ENCODE data around the gene EGFL7.
"Not testable (repeated sequence)": the region's sequence is repeated elsewhere in the genome, so short reads cannot be mapped to it uniquely, and the experiment has no call there.

EGFL7 gene

GRCh38 chr9:136700959-136701667, 38.4 kb downstream of the EGFL7 start:
- DNase-seq, result peak in 2 of 4 experiments; percentile 35 to 58

DNA sequence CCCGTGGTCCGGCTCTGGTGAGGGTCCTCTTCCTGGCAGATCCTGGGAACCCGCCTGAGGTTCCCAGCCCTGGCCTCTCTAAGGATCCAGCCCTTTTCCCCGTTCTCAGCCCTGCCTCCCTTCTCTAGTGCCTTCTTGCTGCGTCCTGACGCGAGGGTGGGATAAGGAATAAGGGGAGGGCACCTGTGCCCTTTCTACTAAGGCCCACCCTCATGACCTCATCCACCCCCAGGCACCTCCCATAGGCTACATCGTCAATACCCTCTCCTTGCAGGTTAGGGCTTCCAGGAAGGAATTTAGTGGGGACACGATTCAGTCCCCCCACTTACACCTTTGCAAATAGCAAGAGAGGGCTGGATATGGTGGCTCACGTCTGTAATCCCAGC, 38.9 kb downstream of the EGFL7 start:
- no peak for DNase-seq

DNA sequence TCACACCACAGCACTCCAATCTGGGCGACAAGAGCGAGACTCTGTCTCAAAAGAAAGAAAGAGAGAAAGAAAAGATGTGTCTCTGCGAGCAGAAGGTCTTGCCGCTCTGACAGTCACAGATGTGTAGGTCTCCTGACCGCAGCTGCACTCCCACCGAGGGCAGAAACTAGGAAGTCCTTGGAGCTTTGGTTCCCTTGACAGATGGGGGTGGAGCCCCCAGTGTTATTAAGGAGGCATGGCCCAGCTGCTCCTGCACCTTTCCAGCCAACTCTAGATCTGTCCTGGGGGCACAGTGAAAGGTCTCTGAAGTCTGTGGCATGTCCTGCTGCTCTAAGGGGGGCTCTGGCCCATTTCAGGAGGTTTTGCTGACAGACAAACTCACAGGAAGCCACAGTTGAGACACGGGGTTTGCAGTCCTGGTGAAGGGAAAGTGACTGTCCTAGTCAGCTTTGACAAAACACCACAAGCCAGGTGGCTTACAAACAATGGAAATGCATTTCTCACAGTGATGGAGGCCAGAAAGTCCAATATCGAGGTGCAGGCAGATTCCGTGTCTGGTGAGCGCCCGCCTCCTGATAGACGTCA, 40.7 kb downstream of the EGFL7 start:
- DNase-seq, result no peak

- DNase-seq, result not testable (repeated sequence)
These were observed 42.0 kb downstream of the EGFL7 start for GRCh38 chr9:136704741-136705140.

DNA sequence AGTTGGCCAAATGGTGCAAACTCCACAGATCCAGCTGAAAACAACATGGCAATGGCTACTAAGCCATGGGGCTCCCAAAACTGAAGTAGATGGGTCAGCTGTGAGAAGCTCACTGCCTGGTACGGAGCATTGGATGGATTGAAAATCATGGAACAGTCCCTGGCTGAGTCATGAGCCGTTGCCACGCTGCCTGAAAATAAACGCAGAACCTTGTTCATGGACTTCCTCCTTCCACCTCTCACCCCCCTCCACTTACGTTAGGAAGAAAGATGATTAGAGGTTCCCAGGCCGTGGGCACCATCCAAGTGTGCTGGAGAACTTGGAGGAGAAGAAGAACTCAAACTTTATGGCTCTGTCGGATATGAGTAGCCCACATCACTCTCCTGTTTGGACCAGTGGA, 42.8 kb downstream of the EGFL7 start:
- no peak for DNase-seq

DNA sequence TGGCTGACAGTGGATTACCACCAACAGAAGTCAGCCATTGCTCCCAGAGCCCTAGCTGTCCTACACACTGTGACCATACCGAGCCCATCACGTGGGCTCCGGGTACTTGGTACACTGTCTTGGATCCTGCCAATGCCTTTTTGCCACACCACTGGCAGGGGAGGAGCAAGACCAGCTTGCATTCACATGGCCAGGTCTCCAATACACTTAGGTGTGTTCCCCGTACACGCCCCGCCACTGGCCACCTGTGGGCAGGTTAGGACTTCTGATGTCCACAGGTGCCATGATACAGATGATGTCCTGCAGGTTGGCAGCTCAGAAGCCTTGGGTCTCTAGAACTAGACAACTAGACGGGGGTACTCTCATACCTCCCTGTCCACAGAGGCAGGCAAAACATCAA, 44.3 kb downstream of the EGFL7 start:
- DNase-seq, result no peak

GRCh38 chr9:136707849-136708517, 45.3 kb downstream of the EGFL7 start:
- no peak for DNase-seq

DNA sequence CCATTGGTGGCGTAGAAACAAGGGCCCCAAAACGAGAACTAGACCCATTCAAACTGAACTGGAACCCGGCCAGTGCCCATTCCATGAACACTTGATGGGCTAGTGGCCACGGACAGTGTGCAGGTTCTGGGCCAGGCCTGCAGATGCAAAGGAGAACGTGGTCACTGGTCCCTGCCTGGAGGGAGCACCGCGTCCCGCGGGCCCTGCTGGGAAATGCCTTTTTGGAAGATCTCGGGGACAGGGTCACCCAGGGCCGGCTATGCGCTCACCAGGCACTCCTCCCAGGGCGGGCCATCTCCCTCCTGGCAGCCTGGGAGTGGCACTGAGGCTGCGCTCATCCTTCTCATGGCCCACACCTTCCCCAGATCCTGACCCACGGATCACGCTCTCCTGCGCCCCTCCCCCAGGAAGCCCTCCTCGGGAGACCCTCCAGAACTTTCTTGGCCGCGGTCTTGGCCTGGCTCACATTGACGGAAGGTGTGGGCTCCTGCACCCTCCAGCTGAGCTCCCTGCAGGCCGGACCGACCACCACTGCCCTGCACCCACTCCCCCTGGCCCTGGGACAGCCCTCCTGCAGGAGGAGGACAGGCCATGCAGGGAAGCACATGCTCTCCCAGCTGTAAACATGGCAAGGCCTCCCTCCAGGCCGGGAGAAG, 46.9 kb downstream of the EGFL7 start:
- no peak for DNase-seq

DNA sequence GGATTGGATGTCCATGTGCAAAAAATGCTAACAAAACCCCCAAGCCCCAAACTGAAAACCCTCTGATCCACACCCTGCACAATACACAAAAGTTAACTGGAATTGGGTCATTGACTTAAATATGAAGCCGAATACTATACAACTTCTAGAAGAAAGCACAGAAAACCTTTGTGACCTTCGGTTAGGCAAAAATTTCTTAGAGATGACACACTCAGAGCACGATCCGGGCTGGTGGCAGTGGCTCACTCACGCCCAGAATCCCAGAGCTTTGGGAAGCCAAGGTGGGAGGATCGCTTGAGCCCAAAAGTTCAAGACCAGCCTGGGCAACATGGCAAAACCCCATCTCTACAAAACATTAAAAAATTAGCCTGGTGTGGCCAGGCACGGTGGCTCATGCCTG, 47.8 kb downstream of the EGFL7 start:
- DNase-seq, result no peak

DNA sequence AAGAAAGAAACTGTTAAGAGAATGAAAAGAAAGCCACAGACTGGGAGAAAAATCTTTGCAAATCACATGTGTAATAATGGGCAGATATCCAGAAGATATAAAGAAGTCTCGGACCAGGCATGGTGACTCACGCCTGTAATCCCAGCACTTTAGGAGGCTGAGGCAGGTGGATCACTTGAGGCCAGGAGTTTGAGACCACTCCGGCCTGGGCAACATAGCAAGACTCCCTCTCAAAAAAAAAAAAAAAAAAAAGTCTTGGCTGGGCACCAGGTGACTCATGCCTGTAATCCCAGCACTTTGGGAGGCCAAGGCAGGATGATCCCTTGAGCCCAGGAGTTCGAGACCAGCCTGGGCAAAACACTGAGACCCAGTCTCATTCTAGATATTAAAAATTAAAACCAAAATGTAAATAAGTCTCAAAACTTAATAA, 48.5 kb downstream of the EGFL7 start:
- DNase-seq, result not testable (repeated sequence)

GRCh38 chr9:136711751-136712689, 49.3 kb downstream of the EGFL7 start, which contains the start of gene DIPK1B:
DIPK1B (plus strand) TSS chr9:136712572; CDS start chr9:136712666, 94 bp downstream.
- DNase-seq, result no peak

- DNase-seq, result no peak
These were observed 50.2 kb downstream of the EGFL7 start for GRCh38 chr9:136712690-136713544.

DNA sequence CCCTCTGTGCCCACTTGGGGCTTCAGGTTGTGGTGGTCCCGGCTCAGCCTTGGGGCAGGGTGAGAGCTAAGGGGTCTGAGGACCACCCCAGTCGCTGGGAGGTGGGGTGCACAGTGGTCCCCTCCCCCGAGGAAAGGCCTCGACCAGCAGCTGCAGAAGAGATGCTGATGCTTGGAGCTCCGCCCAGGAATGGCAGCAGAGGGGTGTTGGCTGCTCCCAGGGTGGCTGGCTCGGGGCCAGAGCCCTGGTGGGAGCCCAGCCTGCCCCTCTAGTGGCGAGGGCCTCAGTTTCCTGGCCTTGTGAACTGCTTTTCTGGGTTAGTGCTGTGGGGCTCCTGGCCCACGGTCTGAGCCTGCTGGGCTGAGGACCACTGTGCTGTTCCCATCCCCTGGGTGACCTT, 50.8 kb downstream of the EGFL7 start:
- DNase-seq, result no peak

- DNase-seq, result no peak
These were observed 51.6 kb downstream of the EGFL7 start for GRCh38 chr9:136714096-136714892.

DNA sequence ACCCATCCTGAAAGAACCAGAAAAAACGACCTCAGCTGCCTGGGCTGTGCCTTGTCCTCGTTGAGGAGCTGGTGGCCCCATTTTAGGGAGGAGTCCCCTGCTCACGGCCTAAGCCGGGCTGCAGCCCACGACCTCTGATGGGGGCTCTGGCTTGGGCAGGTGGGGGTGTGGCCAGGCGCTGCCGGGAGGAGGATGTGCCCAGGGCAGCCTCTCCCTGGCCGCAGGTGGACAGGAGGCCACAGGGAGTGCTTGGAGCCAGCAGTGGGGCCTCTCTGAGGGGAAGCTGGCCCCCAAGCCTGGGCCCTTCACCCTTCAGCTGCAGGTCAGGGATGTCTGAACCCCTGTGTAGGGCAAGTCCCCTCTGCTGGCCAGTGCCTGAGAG, 52.2 kb downstream of the EGFL7 start:
- DNase-seq, result no peak

DNA sequence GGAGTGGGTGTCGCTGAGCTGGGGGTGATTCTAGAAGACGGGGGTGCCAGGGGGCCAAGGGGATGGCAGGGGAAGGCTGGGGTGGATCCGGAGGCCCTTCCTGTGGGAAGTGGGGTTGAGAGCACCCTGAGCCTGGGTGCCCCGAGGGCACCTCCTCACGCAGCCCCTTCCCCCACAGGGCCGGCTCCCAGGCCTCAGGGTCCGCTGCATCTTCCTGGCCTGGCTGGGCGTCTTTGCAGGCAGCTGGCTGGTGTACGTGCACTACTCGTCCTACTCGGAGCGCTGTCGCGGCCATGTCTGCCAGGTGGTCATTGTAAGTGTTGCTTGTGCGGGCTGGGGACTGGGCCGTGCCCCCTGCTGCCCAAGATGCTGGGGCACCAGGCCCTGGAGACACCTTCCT, 54.7 kb downstream of the EGFL7 start:
- DNase-seq, result no peak

DNA sequence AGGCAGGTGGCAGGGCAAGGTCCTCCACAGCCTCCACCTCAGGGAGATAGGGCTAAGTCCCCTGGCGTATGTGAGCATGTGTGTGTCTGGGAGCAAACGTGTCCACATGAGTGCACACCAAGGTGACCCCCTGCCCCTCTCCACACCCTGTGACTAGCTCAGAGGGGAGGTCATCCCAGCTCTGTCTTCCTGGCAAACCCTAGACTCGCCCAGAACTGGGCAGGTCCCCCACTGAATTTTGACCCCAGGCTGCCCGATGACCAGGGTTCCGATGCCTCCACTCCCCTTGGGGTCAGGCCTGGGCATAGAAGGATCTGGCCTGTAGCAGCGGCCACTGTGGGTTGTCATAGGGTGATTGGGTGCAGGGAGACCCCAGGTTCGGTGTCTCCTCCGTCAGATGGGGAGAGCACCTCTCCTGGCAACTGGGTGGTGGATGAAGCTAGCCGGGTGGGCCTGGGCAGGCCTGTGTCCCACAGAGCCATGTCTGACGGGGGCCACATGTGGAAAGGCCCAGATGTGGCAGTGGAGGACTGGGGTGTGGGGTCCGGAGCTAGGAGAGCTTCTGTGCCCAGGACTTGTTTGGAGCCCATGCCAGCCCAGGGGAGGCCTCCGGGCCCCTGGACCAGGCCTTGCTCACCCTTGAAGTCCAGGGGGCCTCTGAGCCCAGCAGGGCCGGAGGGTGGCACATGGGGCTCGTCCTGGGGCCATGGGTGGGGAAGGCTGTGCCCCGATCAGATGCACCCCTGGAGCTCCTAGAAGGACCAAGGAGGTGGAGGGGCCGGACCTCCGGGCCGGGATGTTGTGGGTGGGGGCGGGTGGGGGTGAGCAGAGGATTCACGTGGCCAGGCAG, 55.9 kb downstream of the EGFL7 start:
- DNase-seq, result no peak

DNA sequence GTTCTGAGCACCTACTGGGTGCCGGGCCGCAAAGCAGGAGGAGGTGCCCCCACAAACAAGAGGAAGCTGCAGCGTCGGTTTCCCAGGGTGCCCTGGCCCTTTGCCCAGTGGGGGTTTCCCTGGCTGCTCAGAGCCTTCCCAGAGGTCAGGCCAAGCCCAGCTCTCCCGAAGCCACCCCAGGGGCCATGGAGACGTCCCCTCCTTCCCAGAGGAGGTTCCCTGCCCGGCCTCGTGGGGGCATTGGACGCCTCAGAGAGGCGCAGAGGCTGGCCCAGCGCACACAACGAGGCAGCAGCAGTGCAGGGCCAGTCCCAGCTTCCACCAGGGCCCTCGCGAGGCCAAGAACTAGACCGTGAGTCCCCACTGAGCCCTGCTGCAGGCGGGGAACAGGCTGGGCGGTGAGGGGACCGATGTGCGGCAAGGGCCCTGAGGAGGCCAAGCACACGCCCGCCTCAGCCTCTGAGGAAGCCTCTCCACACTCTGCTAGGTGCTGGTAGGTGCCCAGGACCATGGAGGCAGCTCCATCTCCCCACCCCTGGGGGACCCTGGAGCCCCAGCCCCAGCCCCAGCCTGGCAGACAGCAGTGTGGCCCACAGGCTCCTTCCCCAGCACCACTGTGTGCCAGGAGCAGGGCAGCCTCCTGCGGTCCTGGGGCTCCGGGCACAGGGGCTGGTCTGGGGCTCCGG, 56.6 kb downstream of the EGFL7 start:
- DNase-seq, result no peak
